ENCODE measurements around the gene TGFBI. TPM values are rescaled to one million over a fixed set of nuclear protein-coding genes. Genes with fewer than 3 reads are reported as not detected.

TGFBI gene
- total and polyA plus RNA-seq, 9 of the 15 experiments (the other 6 are each of a cell fraction or from before 2014, with no cell fraction given) = 0.05 to 0.62 (median 0.08) TPM; not detected in 6

- BruUV-seq (replicated peaks) = no TSS peak
- Histone ChIP-seq H3K9me1 (ENCODE audit: control insufficient read depth, insufficient read depth, low read length) (no peaks in the 10 kb centered on the region), H3K79me2 (ENCODE audit: control insufficient read depth, insufficient read depth, low read length) (no peaks in the 10 kb centered on the region), H3K4me2 (ENCODE audit: insufficient read depth, low read length) (no peak overlapping the region), H4K20me1 (replicated peaks; ENCODE audit: control insufficient read depth, insufficient read depth, low read length) (no peaks in the 10 kb centered on the region; the same call in 1 of the 2 replicates), H3K27me3 (ENCODE audit: control insufficient read depth in 2 of 2, insufficient read depth in 2 of 2, low read length in 2 of 2) (peaks cover 14 to 68% of the 10 kb centered on the region in 2 experiments; a peak in 4 of 5 replicates), H3K27ac (ENCODE audit: extremely low read depth, low read depth, low read length) (no peak overlapping the region), H3K9ac (ENCODE audit: insufficient read depth in 1 of 2, low read depth in 2 of 2, low read length in 2 of 2) (no peak overlapping the region), H2AFZ (ENCODE audit: low read depth, low read length) (no peak overlapping the region), H3K9me3 (replicated peaks; ENCODE audit: control insufficient read depth, insufficient read depth, low read depth, low read length) (no peaks in the 10 kb centered on the region), H3K4me3 (no peak overlapping the region), H3K4me1 (replicated peaks in 1 of 2; ENCODE audit: control insufficient read depth in 2 of 2, insufficient read depth in 2 of 2, low read length in 2 of 2) (peaks cover 0 to 2% of the 10 kb centered on the region in 2 experiments; a peak in 2 of 5 replicates), H3K36me3 (ENCODE audit: control insufficient read depth, insufficient read depth, low read length) (no peaks in the 10 kb centered on the region)
- 1% methylated on average over 8 of the region's 8 CpGs for WGBS (ENCODE audit: insufficient coverage, low coverage, missing lambda C conversion rate)
- no peak for FAIRE-seq
- DNase-seq (ENCODE audit: extremely low read depth in 1 of 4, low spot score in 3 of 4) = no peak
- TF ChIP-seq U2AF2 (optimal IDR thresholded peaks at IDR 0.05; ENCODE audit: low read depth, low read length) = no peak
- no peak for TF ChIP-seq SMAD3 (CRISPR knock-in tag; conservative IDR thresholded peaks at IDR 0.05)
- CTCF ChIA-PET (ENCODE audit: low intra/inter-chr PET ratio) = no interaction called here
- no peak for ATAC-seq
- POLR2A ChIA-PET = interaction anchor here (0.9 kb wide), 1 partner anchor 174 kb away, joined by 3 read pairs; no protein-coding TSS in a partner anchor
- in situ Hi-C loops (cut with MboI) = no loop called here
- intact Hi-C loops (cut with micrococcal nuclease) = no loop called here
Measured at GRCh38 chr5:136056771-136057335, 28.1 kb downstream of the TGFBI start.

GRCh38 chr5:136057401-136058038, 28.7 kb downstream of the TGFBI start:
- no peak overlapping the region for H3K27ac ChIP-seq (ENCODE audit: extremely low read depth, low read depth, low read length)
- H4K20me1 ChIP-seq (replicated peaks; ENCODE audit: control insufficient read depth, insufficient read depth, low read length) = no peaks in the 10 kb centered on the region; the same call in 1 of the 2 replicates
- H3K4me3 ChIP-seq = no peak overlapping the region
- ATAC-seq (no peak), DNase-seq (ENCODE audit: extremely low read depth in 1 of 4, low spot score in 3 of 4) (no peak), FAIRE-seq (no peak)
- no TSS peak for BruUV-seq (replicated peaks)
- no peak overlapping the region for H3K9ac ChIP-seq (ENCODE audit: insufficient read depth in 1 of 2, low read depth in 2 of 2, low read length in 2 of 2)
- 0% methylated on average over 5 of the region's 5 CpGs for WGBS (ENCODE audit: insufficient coverage, low coverage, missing lambda C conversion rate)
- CTCF ChIA-PET (ENCODE audit: low intra/inter-chr PET ratio) = no interaction called here
- in situ Hi-C loops (cut with MboI) = no loop called here
- H3K4me2 ChIP-seq (ENCODE audit: insufficient read depth, low read length) = no peak overlapping the region
- POLR2A ChIA-PET = interaction anchor here (0.6 to 0.9 kb wide), 2 partner anchors 152 to 174 kb away, joined by 3 read pairs; no protein-coding TSS in a partner anchor
- intact Hi-C loops (cut with micrococcal nuclease) = no loop called here
- no peaks in the 10 kb centered on the region for H3K36me3 ChIP-seq (ENCODE audit: control insufficient read depth, insufficient read depth, low read length)
- peaks cover 14 to 65% of the 10 kb centered on the region in 2 experiments; a peak in 4 of 5 replicates for H3K27me3 ChIP-seq (ENCODE audit: control insufficient read depth in 2 of 2, insufficient read depth in 2 of 2, low read length in 2 of 2)
- no peaks in the 10 kb centered on the region for H3K9me1 ChIP-seq (ENCODE audit: control insufficient read depth, insufficient read depth, low read length)
- no peak overlapping the region for H2AFZ ChIP-seq (ENCODE audit: low read depth, low read length)
- H3K4me1 ChIP-seq (replicated peaks in 1 of 2; ENCODE audit: control insufficient read depth in 2 of 2, insufficient read depth in 2 of 2, low read length in 2 of 2) = peaks cover 0 to 2% of the 10 kb centered on the region in 2 experiments; a peak in 2 of 5 replicates
- no peaks in the 10 kb centered on the region for H3K79me2 ChIP-seq (ENCODE audit: control insufficient read depth, insufficient read depth, low read length)
- no peaks in the 10 kb centered on the region for H3K9me3 ChIP-seq (replicated peaks; ENCODE audit: control insufficient read depth, insufficient read depth, low read depth, low read length)
- no peak for TF ChIP-seq TFAM (CRISPR knock-in tag; conservative IDR thresholded peaks at IDR 0.05)
- no peak for TF ChIP-seq ARID2 (IDR thresholded peaks at IDR 0.05)
- TF ChIP-seq NR3C1 (CRISPR knock-in tag; IDR thresholded peaks at IDR 0.05) = no peak
- TF ChIP-seq POLR2A (conservative IDR thresholded peaks at IDR 0.05) = no peak
- no peak for TF ChIP-seq RBFOX2 (IDR thresholded peaks at IDR 0.05; ENCODE audit: low read depth, low read length)
- no peak for TF ChIP-seq DMBX1 (CRISPR knock-in tag; IDR thresholded peaks at IDR 0.05; ENCODE audit: borderline replicate concordance)
- no peak for TF ChIP-seq CTCF (IDR thresholded peaks at IDR 0.05 in 2 of 3, conservative IDR thresholded peaks at IDR 0.05 in 1 of 3; ENCODE audit: insufficient read depth in 2 of 3, low read depth in 1 of 3, low read length in 3 of 3)
- TF ChIP-seq SNIP1 (IDR thresholded peaks at IDR 0.05; ENCODE audit: low read depth) = no peak
- no peak for TF ChIP-seq ETV5 (CRISPR knock-in tag; IDR thresholded peaks at IDR 0.05; ENCODE audit: low read depth)
- no peak for TF ChIP-seq ZNF77 (CRISPR knock-in tag; IDR thresholded peaks at IDR 0.05)
- no peak for TF ChIP-seq ELF2 (CRISPR knock-in tag; IDR thresholded peaks at IDR 0.05)
- TF ChIP-seq FOS (IDR thresholded peaks at IDR 0.05; ENCODE audit: extremely low read depth, insufficient read length) = no peak
- TF ChIP-seq ZC3H4 (CRISPR knock-in tag; IDR thresholded peaks at IDR 0.05; ENCODE audit: borderline replicate concordance) = no peak
- TF ChIP-seq DACH1 (IDR thresholded peaks at IDR 0.05; ENCODE audit: partially characterized antibody) = no peak
